GM10266 (cell line): Measurements from ENCODE around the gene USP5.
"Not testable (repeated sequence)": the region's sequence is repeated elsewhere in the genome, so short reads cannot be mapped to it uniquely, and the experiment has no call there.

ENCODE experiments used
- DNase-seq: peaks from one replicate; pipeline ENCODE4 v3.0.0; 2012; ENCODE audit errors: extremely low spot score
- CTCF ChIP-seq: IDR thresholded peaks from 2 replicates; pipeline ENCODE4 v1.5.1; 2012; ENCODE audit warnings: mild to moderate bottlenecking, low read depth; ENCODE audit not compliant: control insufficient read depth, insufficient read depth; ENCODE audit errors: missing control alignments

The USP5 gene

GRCh38 chr12:6899427-6899826 lies 47.5 kb downstream of the USP5 start:
- TF ChIP-seq CTCF: no peak
- DNase-seq: no peak

- no peak for DNase-seq
- TF ChIP-seq CTCF: no peak
These were observed 48.0 kb downstream of the USP5 start for GRCh38 chr12:6899837-6900519.

- TF ChIP-seq CTCF: no peak
- DNase-seq: no peak
These were observed 50.5 kb downstream of the USP5 start for GRCh38 chr12:6902448-6902847.

- no peak for TF ChIP-seq CTCF
- no peak for DNase-seq
These were observed 51.8 kb downstream of the USP5 start for GRCh38 chr12:6903722-6904121.

GRCh38 chr12:6904280-6905276 lies 52.6 kb downstream of the USP5 start, which contains the start of gene LRRC23:
Gene LRRC23, plus strand, starts transcription at chr12:6904822. Its CDS starts 812 bp downstream, at chr12:6905634.
- peak; percentile 94 for DNase-seq
- TF ChIP-seq CTCF: no peak

GRCh38 chr12:6905414-6906040 lies 53.6 kb downstream of the USP5 start:
- no peak for TF ChIP-seq CTCF
- DNase-seq: no peak

- DNase-seq: not testable (repeated sequence)
These were observed 56.2 kb downstream of the USP5 start for GRCh38 chr12:6908141-6908540.
